Breast epithelium (tissue), 3 donors: Measurements from ENCODE around the gene CHD9.

Source experiments
- CTCF ChIP-seq, 3 donors: fragments of 450-650 bp; IDR thresholded peaks; one replicate each; pipeline ENCODE4 v1.5.1; 2016 to 2017; ENCODE audit warnings: antibody characterized with exemption in 3 of 3, mild to moderate bottlenecking in 3 of 3, moderate library complexity in 3 of 3
- POLR2A ChIP-seq: fragments of 450-650 bp; IDR thresholded peaks from one replicate; pipeline ENCODE4 v1.6.1; 2016; ENCODE audit warnings: antibody characterized with exemption, mild to moderate bottlenecking, moderate library complexity

- no peak for TF ChIP-seq CTCF (IDR thresholded peaks at IDR 0.05)
- TF ChIP-seq POLR2A = no peak
Measured at GRCh38 chr16:53212893-53213223, 158.1 kb downstream of the CHD9 start.
